Erythroblast (primary cell): ENCODE data around the gene HSFX3.
"Not testable (repeated sequence)": the region's sequence is repeated elsewhere in the genome, so short reads cannot be mapped to it uniquely, and the experiment has no call there.

ENCODE experiments used
- GATA1 ChIP-seq: IDR thresholded peaks from 2 replicates; pipeline ENCODE4 v1.6.1; 2011; ENCODE audit warnings: low read depth, mild to moderate bottlenecking, control low read depth, low read length, moderate library complexity
- POLR2A ChIP-seq: IDR thresholded peaks from 2 replicates; pipeline ENCODE4 v1.6.1; 2011; ENCODE audit warnings: mild to moderate bottlenecking, low read length

DNA sequence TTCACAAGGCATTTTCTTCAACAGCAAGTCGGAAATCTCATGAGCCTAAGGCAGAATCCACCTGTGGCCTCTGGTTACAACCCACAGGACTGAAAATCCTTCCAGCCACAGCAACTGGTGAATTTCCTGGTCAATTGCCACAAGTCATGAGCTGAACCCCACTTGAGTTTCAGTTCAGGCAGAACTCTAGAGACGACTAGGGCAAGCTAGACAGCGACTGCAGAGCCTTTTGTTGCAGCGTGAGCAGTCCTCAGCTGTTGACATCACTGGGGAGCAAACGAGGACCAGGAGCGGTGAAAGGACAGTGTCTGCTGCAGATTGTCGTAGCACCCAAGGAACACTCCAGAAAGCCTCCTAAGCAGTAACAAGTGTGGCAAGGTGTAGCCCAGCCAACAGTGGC, 46.2 kb upstream of the HSFX3 start:
- not testable (repeated sequence) for TF ChIP-seq POLR2A, GATA1
